HS-5 (cell line): ENCODE data around the gene LZTS2.
"Not testable (repeated sequence)": the region's sequence is repeated elsewhere in the genome, so short reads cannot be mapped to it uniquely, and the experiment has no call there.

ENCODE experiments used
- DNase-seq: peaks from one replicate; pipeline ENCODE4 v3.0.0-alpha.2; 2012; ENCODE audit warnings: low read depth

LZTS2 gene

GRCh38 chr10:100999742-101000126 is at the start of gene LZTS2:
Gene LZTS2 (plus strand): TSS chr10:100999808. CDS start chr10:101002539, 2,731 bp downstream.
- DNase-seq, result no peak

GRCh38 chr10:100960251-100960650 is 39.4 kb upstream of the LZTS2 start:
- DNase-seq, result no peak

GRCh38 chr10:100962351-100963080 is 37.1 kb upstream of the LZTS2 start:
- no peak for DNase-seq

- no peak for DNase-seq
Observed at GRCh38 chr10:100963826-100964225, 35.8 kb upstream of the LZTS2 start.

GRCh38 chr10:100965820-100966219 is 33.8 kb upstream of the LZTS2 start:
- DNase-seq, result no peak

GRCh38 chr10:100966887-100967286 is 32.7 kb upstream of the LZTS2 start:
- DNase-seq, result no peak

GRCh38 chr10:100967332-100967731 is 32.3 kb upstream of the LZTS2 start:
- no peak for DNase-seq

GRCh38 chr10:100968062-100968736 is 31.4 kb upstream of the LZTS2 start:
- DNase-seq, result no peak

GRCh38 chr10:100968863-100969186 is 30.8 kb upstream of the LZTS2 start:
- no peak for DNase-seq

- no peak for DNase-seq
Observed at GRCh38 chr10:100969187-100970075, 30.2 kb upstream of the LZTS2 start, which contains the start of gene SEMA4G. Gene SEMA4G (plus strand): TSS chr10:100969504. CDS start chr10:100972913, 3,409 bp downstream.

GRCh38 chr10:100970076-100970913 is 29.3 kb upstream of the LZTS2 start:
- no peak for DNase-seq

- no peak for DNase-seq
Observed at GRCh38 chr10:100970914-100971811, 28.4 kb upstream of the LZTS2 start.

- no peak for DNase-seq
Observed at GRCh38 chr10:100972115-100972903, 27.3 kb upstream of the LZTS2 start.

GRCh38 chr10:100972904-100973535 is 26.6 kb upstream of the LZTS2 start:
- no peak for DNase-seq

GRCh38 chr10:100975397-100975796 is 24.2 kb upstream of the LZTS2 start:
- DNase-seq, result not testable (repeated sequence)

GRCh38 chr10:100976906-100977305 is 22.7 kb upstream of the LZTS2 start:
- no peak for DNase-seq

- no peak for DNase-seq
Observed at GRCh38 chr10:100977436-100977835, 22.2 kb upstream of the LZTS2 start.

GRCh38 chr10:100978121-100978900 is 21.3 kb upstream of the LZTS2 start:
- DNase-seq, result no peak

- DNase-seq, result no peak
Observed at GRCh38 chr10:100978901-100979195, 20.8 kb upstream of the LZTS2 start.
